ENCODE measurements around the gene AJM1. TPM values are rescaled to one million over a fixed set of nuclear protein-coding genes. Genes with fewer than 3 reads are reported as not detected.
"Not testable (repeated sequence)": the region's sequence is repeated elsewhere in the genome, so short reads cannot be mapped to it uniquely, and the experiment has no call there.

AJM1 gene
- total RNA-seq, 1 experiment from 2014 or later: 1.8 TPM

DNA sequence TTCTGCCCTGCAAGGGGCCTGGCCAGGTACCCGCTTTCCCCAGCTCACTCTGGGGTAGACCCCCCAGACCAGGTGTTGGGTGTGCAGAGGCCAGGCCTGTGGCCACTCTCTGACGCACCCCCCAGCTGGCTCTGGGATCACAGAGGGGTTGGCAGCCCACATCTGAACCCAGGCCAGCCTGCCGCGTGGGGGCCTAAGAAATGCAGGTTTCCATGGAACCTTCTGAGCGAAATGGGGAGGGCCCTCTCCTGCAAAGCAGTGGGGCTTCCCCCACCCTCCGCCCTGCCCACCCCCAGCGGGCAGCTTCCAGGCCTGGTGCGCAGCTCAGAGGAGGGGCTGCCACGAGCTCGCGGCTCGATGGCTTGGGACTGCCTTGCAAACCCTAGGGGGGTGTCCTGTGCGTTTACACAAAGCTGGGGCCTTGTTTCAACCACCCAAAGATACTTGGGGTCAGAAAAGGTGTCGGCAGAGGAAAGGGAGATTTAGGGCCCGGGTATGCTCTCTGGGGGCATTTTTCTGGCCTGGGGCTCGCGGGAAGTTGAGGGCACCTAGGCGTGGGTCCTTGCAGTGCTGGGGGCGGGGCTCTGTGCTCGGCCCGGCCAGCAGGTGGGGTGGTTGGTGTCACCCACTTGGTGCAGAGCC, 1.0 kb downstream of the AJM1 start:
- peaks cover 0 to 13% (median 12%) of the 10 kb centered on the region in 3 experiments; a peak in 4 of 7 replicates for H3K36me3 Mint-ChIP-seq (ENCODE audit: insufficient read depth in 1 of 3, low read depth in 3 of 3)
- not testable (repeated sequence) for H2AK5ac ChIP-seq (ENCODE audit: insufficient read length, low read length); H4K20me1 ChIP-seq (ENCODE audit: control insufficient read depth, insufficient read depth, insufficient read length); H3K4ac ChIP-seq (ENCODE audit: low read depth, low read length); H3K79me2 ChIP-seq (ENCODE audit: insufficient read depth, low read length); H2BK120ac ChIP-seq (ENCODE audit: low read depth, low read length, poor library complexity, severe bottlenecking); H4K91ac ChIP-seq (ENCODE audit: insufficient read length, low read depth, low read length); H3K56ac ChIP-seq (ENCODE audit: insufficient read length, low read depth, low read length); H3K9me3 Mint-ChIP-seq; DNase-seq; H3K18ac ChIP-seq (ENCODE audit: insufficient read length, low read depth, low read length); H2BK12ac ChIP-seq (ENCODE audit: insufficient read length, low read depth, low read length); H4K5ac ChIP-seq (ENCODE audit: insufficient read length, low read depth, low read length); H3K27me3 ChIP-seq (ENCODE audit: insufficient read depth, low read length); H3T11ph ChIP-seq (ENCODE audit: low read length); H3K23ac ChIP-seq (ENCODE audit: insufficient read length, low read depth, low read length); H3K27ac ChIP-seq (ENCODE audit: insufficient read length, low read depth, low read length); H3K23me2 ChIP-seq (ENCODE audit: insufficient read length, low read depth, low read length, poor library complexity, severe bottlenecking); H4K8ac ChIP-seq (replicated peaks; ENCODE audit: insufficient read length, low read depth, low read length); H2AFZ ChIP-seq (ENCODE audit: low read length); H2BK15ac ChIP-seq (ENCODE audit: low read depth, low read length); H3K27me3 Mint-ChIP-seq (ENCODE audit: low read depth); H3K27ac Mint-ChIP-seq; H2BK20ac ChIP-seq (ENCODE audit: low read depth, low read length, poor library complexity, severe bottlenecking); H3K4me2 ChIP-seq (ENCODE audit: insufficient read depth, insufficient read length, low read length); H3K9me3 ChIP-seq (ENCODE audit: control insufficient read depth, low read depth, low read length); H3K4me1 ChIP-seq (ENCODE audit: insufficient read depth, low read length); H2BK5ac ChIP-seq (ENCODE audit: insufficient read length, low read length); H3K9ac ChIP-seq (ENCODE audit: extremely low read depth, insufficient read length, low read length); H3K79me1 ChIP-seq (ENCODE audit: insufficient read depth, low read depth, low read length, poor library complexity, severe bottlenecking); H3K14ac ChIP-seq (ENCODE audit: insufficient read depth, low read length)
- peak overlapping the region in 1 of 2 experiments; percentile 12; a peak in 1 of 5 replicates for H3K4me3 Mint-ChIP-seq
- no CpG with 5 or more reads among the region's 21 CpGs for WGBS (ENCODE audit: extremely low coverage, insufficient read length, low lambda C conversion rate)
- H3K4me1 Mint-ChIP-seq: peaks cover 16 to 28% of the 10 kb centered on the region in 2 experiments
